HepG2 (cell line): ENCODE measurements around the gene TMEM222.

Source experiments
- ADNP ChIP-seq: sonication (generic); formaldehyde crosslinking; IDR thresholded peaks from 2 replicates; pipeline ENCODE4 v1.4.0; 2020; ENCODE audit warnings: missing genetic modification reagents
- BHLHE40 ChIP-seq: IDR thresholded peaks from 2 replicates; pipeline ENCODE4 v1.6.1; 2011; ENCODE audit warnings: low read length, improper control_type of control experiment
- EZH2 ChIP-seq: conservative IDR thresholded peaks from 2 replicates; pipeline ENCODE4 v1.6.1; 2012; ENCODE audit warnings: mild to moderate bottlenecking, low read depth, low read length, moderate library complexity
- HDAC2 ChIP-seq: sonication (generic); formaldehyde crosslinking; IDR thresholded peaks from 2 replicates; pipeline ENCODE4 v1.4.0; 2020; ENCODE audit warnings: missing genetic modification reagents
- NBN ChIP-seq: fragments of 450-650 bp; conservative IDR thresholded peaks from 2 replicates; pipeline ENCODE4 v1.6.1; 2017
- NR2F2 ChIP-seq: IDR thresholded peaks from 2 replicates; pipeline ENCODE4 v1.6.1; 2012; ENCODE audit warnings: low read depth, inconsistent platforms, borderline replicate concordance
- RAD21 ChIP-seq: fragments of 450-650 bp; formaldehyde crosslinking; IDR thresholded peaks from 2 replicates; pipeline ENCODE4 v1.5.0; 2020; ENCODE audit warnings: mild to moderate bottlenecking
- SALL2 ChIP-seq: sonication (generic); formaldehyde crosslinking; IDR thresholded peaks from 2 replicates; pipeline ENCODE4 v1.8.1; 2023; ENCODE audit warnings: mild to moderate bottlenecking, missing genetic modification reagents, inconsistent platforms
- YY1 ChIP-seq: IDR thresholded peaks from 2 replicates; pipeline ENCODE4 v1.6.1; 2011; ENCODE audit warnings: low read length, low read depth, moderate library complexity, mild to moderate bottlenecking; ENCODE audit not compliant: insufficient read depth, insufficient replicate concordance
- ZC3H13 ChIP-seq: sonication (generic); formaldehyde crosslinking; IDR thresholded peaks from 2 replicates; pipeline ENCODE4 v1.8.1; 2023; ENCODE audit warnings: mild to moderate bottlenecking, missing genetic modification reagents, moderate library complexity
- ZNF678 ChIP-seq: sonication (generic); formaldehyde crosslinking; IDR thresholded peaks from 2 replicates; pipeline ENCODE4 v1.4.0; 2020; ENCODE audit warnings: mild to moderate bottlenecking, missing genetic modification reagents
- ZZZ3 ChIP-seq: sonication (generic); formaldehyde crosslinking; IDR thresholded peaks from 2 replicates; pipeline ENCODE4 v1.4.0; 2020; ENCODE audit warnings: missing genetic modification reagents, mild to moderate bottlenecking, borderline replicate concordance
- TF ChIP-seq, protein P1 (sequence below): sonication (generic); formaldehyde crosslinking; IDR thresholded peaks from 2 replicates; pipeline ENCODE4 v1.5.0; 2020; ENCODE audit warnings: mild to moderate bottlenecking, missing genetic modification reagents, moderate library complexity
- TF ChIP-seq, protein P2 (sequence below): sonication (generic); formaldehyde crosslinking; IDR thresholded peaks from 2 replicates; pipeline ENCODE4 v1.4.0; 2020; ENCODE audit warnings: missing genetic modification reagents

DNA sequence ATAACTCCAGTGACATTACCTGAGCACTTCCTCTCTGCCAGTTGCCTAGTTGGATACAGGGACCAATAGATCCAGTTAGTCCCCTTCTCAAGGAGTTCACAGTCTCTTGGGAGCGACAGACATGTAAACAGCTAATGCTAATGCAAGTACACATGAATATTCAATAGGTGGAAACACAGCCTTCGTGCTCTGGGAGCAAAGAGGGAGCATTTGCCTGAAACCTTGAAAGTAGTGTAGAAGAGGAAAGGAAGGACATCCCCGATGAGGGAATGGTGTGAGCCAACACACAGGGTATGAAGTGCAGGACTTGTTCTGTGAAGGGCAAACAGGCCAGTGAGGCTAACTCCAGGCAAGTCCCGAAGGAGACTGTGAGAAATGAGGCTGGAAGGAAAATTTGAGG is 3.8 kb upstream of the TMEM222 start:
- TF ChIP-seq HDAC2 (CRISPR knock-in tag) (no peak), YY1 (no peak), NR2F2 (no peak), ZC3H13 (no peak), ZNF678 (CRISPR knock-in tag) (no peak), EZH2 (no peak), RAD21 (CRISPR knock-in tag) (no peak), ADNP (CRISPR knock-in tag) (no peak), NBN (no peak), SALL2 (CRISPR knock-in tag) (no peak), ZZZ3 (CRISPR knock-in tag) (no peak), BHLHE40 (no peak)
- TF ChIP-seq, protein P1, sequence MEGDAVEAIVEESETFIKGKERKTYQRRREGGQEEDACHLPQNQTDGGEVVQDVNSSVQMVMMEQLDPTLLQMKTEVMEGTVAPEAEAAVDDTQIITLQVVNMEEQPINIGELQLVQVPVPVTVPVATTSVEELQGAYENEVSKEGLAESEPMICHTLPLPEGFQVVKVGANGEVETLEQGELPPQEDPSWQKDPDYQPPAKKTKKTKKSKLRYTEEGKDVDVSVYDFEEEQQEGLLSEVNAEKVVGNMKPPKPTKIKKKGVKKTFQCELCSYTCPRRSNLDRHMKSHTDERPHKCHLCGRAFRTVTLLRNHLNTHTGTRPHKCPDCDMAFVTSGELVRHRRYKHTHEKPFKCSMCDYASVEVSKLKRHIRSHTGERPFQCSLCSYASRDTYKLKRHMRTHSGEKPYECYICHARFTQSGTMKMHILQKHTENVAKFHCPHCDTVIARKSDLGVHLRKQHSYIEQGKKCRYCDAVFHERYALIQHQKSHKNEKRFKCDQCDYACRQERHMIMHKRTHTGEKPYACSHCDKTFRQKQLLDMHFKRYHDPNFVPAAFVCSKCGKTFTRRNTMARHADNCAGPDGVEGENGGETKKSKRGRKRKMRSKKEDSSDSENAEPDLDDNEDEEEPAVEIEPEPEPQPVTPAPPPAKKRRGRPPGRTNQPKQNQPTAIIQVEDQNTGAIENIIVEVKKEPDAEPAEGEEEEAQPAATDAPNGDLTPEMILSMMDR = no peak
- TF ChIP-seq, protein P2, sequence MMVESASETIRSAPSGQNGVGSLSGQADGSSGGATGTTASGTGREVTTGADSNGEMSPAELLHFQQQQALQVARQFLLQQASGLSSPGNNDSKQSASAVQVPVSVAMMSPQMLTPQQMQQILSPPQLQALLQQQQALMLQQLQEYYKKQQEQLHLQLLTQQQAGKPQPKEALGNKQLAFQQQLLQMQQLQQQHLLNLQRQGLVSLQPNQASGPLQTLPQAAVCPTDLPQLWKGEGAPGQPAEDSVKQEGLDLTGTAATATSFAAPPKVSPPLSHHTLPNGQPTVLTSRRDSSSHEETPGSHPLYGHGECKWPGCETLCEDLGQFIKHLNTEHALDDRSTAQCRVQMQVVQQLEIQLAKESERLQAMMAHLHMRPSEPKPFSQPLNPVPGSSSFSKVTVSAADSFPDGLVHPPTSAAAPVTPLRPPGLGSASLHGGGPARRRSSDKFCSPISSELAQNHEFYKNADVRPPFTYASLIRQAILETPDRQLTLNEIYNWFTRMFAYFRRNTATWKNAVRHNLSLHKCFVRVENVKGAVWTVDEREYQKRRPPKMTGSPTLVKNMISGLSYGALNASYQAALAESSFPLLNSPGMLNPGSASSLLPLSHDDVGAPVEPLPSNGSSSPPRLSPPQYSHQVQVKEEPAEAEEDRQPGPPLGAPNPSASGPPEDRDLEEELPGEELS (CRISPR knock-in tag) = no peak
